CD14-positive monocyte (primary cell): ENCODE data around the gene SPTBN4. TPM values are rescaled to one million over a fixed set of nuclear protein-coding genes. Genes with fewer than 3 reads are reported as not detected.

Source experiments
- DNase-seq, 3 donors: peaks; one replicate each; pipeline ENCODE4 v3.0.0-alpha.2; 2011 to 2022
- H2AFZ ChIP-seq: 2 replicates; pipeline ENCODE4 v1.6.0; 2012; ENCODE audit warnings: mild to moderate bottlenecking, low read depth, low read length, inconsistent platforms; ENCODE audit not compliant: insufficient read depth, poor library complexity, severe bottlenecking
- H3K27ac ChIP-seq, 2 donors: 1 replicate in 1 of 2; 2 replicates in 1 of 2; pipeline ENCODE4 v1.5.1; 2012 to 2013; ENCODE audit warnings: low read length in 2 of 2, control low read depth in 1 of 2, inconsistent platforms in 1 of 2, low read depth in 1 of 2, mild to moderate bottlenecking in 1 of 2
- H3K27me3 ChIP-seq, 2 donors: one replicate each; pipeline versions ENCODE4 v1.6.0 to v1.6.1; 2011 to 2013; ENCODE audit warnings: low read length in 2 of 2; ENCODE audit not compliant: control insufficient read depth in 2 of 2, insufficient read depth in 2 of 2
- H3K36me3 ChIP-seq, 2 donors: replicated peaks in 1 of 2; 1 replicate in 1 of 2; 2 replicates in 1 of 2; pipeline versions ENCODE4 v1.5.1 to v1.6.1; 2012 to 2013; ENCODE audit warnings: low read length in 2 of 2, control low read depth in 1 of 2, inconsistent platforms in 1 of 2, mild to moderate bottlenecking in 1 of 2; ENCODE audit not compliant: insufficient read depth in 2 of 2, control insufficient read depth in 1 of 2
- H3K4me1 ChIP-seq, 2 donors: 1 replicate in 1 of 2; 2 replicates in 1 of 2; pipeline versions ENCODE4 v1.5.1 to v1.6.1; 2012 to 2013; ENCODE audit warnings: low read length in 2 of 2, control low read depth in 1 of 2, inconsistent platforms in 1 of 2, mild to moderate bottlenecking in 1 of 2, moderate library complexity in 1 of 2; ENCODE audit not compliant: insufficient read depth in 2 of 2, control insufficient read depth in 1 of 2
- H3K4me2 ChIP-seq: replicated peaks from 2 replicates; pipeline ENCODE3; 2012; ENCODE audit warnings: low read length, moderate library complexity, mild to moderate bottlenecking; ENCODE audit not compliant: poor library complexity, severe bottlenecking; ENCODE audit errors: extremely low read depth
- H3K4me3 ChIP-seq, 3 experiments: fragments of 200-600 bp in 1 of 3; sonication (generic) in 1 of 3; replicated peaks in 1 of 3; 1 replicate in 2 of 3; 2 replicates in 1 of 3; pipeline ENCODE4 v1.5.1; 2011 to 2013; ENCODE audit warnings: low read length in 3 of 3, mild to moderate bottlenecking in 3 of 3, control low read depth in 2 of 3, low read depth in 2 of 3, inconsistent platforms in 1 of 3, moderate library complexity in 1 of 3
- H3K79me2 ChIP-seq: 2 replicates; pipeline ENCODE4 v1.6.0; 2012; ENCODE audit warnings: mild to moderate bottlenecking, control low read depth, inconsistent platforms, low read length, moderate library complexity; ENCODE audit not compliant: insufficient read depth
- H3K9ac ChIP-seq: 2 replicates; pipeline ENCODE4 v1.6.0; 2017; ENCODE audit warnings: low read length, mild to moderate bottlenecking; ENCODE audit not compliant: insufficient read depth, poor library complexity, severe bottlenecking
- H3K9me3 ChIP-seq, 2 donors: replicated peaks in 1 of 2; 1 replicate in 1 of 2; 2 replicates in 1 of 2; pipeline versions ENCODE4 v1.5.1 to v1.6.1; 2012 to 2013; ENCODE audit warnings: low read length in 2 of 2, control low read depth in 1 of 2; ENCODE audit not compliant: control insufficient read depth in 1 of 2, insufficient read depth in 1 of 2
- H4K20me1 ChIP-seq: 2 replicates; pipeline ENCODE4 v1.6.0; 2012; ENCODE audit warnings: mild to moderate bottlenecking, low read length, control low read depth, moderate library complexity; ENCODE audit not compliant: insufficient read depth
- H3K27ac Mint-ChIP-seq, 7 donors: one replicate each; pipeline ENCODE4 v1.8.0; 2020; ENCODE audit warnings: mild to moderate bottlenecking in 7 of 7, mixed read lengths in 7 of 7, moderate library complexity in 6 of 7, inconsistent platforms in 2 of 7
- H3K27me3 Mint-ChIP-seq, 3 donors: one replicate each; pipeline ENCODE4 v1.8.0; 2021 to 2022; ENCODE audit warnings: low read depth in 3 of 3, mild to moderate bottlenecking in 3 of 3, mixed read lengths in 3 of 3, moderate library complexity in 3 of 3, inconsistent platforms in 1 of 3
- H3K36me3 Mint-ChIP-seq, 2 donors: one replicate each; pipeline ENCODE4 v1.8.0; 2020; ENCODE audit warnings: mixed read lengths in 2 of 2, inconsistent platforms in 1 of 2, mild to moderate bottlenecking in 1 of 2
- H3K4me1 Mint-ChIP-seq: one replicate; pipeline ENCODE4 v1.8.0; 2020; ENCODE audit warnings: mild to moderate bottlenecking, mixed read lengths
- H3K4me3 Mint-ChIP-seq, 2 donors: one replicate each; pipeline ENCODE4 v1.8.0; 2020; ENCODE audit warnings: mild to moderate bottlenecking in 2 of 2, mixed read lengths in 2 of 2, moderate library complexity in 1 of 2
- H3K9me3 Mint-ChIP-seq, 7 donors: one replicate each; pipeline ENCODE4 v1.8.0; 2020 to 2022; ENCODE audit warnings: mixed read lengths in 7 of 7, mild to moderate bottlenecking in 6 of 7, moderate library complexity in 6 of 7, inconsistent platforms in 2 of 7
- CTCF ChIP-seq: fragments of 200-600 bp; IDR thresholded peaks from one replicate; pipeline ENCODE4 v1.8.0; 2022; ENCODE audit warnings: antibody characterized with exemption, mild to moderate bottlenecking
- WGBS: methylation state at CpG from one replicate; pipeline ENCODE4 v1.1.5; 2013; ENCODE audit warnings: missing lambda C conversion rate; ENCODE audit not compliant: insufficient coverage; 5-methylcytosine and 5-hydroxymethylcytosine counted together
- intact Hi-C, 2 donors: fragments of 100-400 bp; cut with micrococcal nuclease; formaldehyde crosslinking; loops; one replicate each; pipeline versions ENCODE4 v1.15.0 to v1.15.1; 2023
- polyA plus RNA-seq, 3 donors: library from polyadenylated mRNA; depleted of rRNA in 1 of 3; unstranded in 2 of 3; stranded (reverse) in 1 of 3; fragments of 300-500 nt in 2 of 3; fragments of >200 nt in 1 of 3; fragmentation: Illumina TruSeq in 2 of 3; gene quantifications; 1 replicate in 2 of 3; 2 replicates in 1 of 3; pipeline ENCODE4 v1.2.3, GENCODE V29; 2012 to 2021

SPTBN4 gene
- polyA plus RNA-seq, 3 donors, result 0.07 TPM; not detected in 2

DNA sequence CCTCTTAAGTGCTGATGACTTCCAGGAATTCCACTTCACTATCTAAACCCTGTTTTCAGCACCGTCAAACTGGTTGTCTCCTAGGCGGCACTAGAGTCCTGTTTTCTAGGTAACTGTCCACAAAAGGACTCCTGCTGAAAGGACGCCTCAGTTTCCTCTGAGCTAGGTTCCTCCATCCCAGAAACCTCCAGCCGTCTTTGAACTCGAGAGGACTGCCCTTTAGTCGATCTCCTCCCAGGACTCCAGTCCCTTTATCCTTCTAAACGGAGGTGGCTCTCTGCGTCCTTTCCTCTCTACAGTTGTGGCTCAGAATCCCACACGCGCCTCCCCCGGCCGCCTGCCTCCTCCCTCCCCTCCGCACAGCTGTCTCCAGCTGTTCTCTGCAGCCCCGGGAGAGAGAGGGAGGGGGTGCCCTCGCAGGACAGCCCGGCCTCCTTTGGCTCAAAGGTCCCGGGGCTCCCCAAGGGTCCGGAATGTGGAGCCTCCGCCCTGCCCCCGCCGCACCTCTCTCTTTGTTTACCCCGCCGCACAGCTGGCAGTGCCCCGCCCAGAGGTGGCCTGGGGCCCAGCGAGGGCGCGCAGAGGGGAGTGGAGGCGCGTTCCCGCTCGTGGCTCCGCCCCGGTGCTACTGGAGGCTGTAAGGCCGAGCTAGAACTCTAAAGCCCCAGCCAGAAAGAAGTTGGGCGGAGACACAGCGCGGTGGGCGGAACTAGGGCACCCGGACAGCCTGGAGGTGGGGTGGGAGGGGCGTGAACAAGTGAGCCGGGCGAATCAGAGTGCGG, 136.8 kb downstream of the SPTBN4 start:
- Mint-ChIP-seq H3K9me3 (peaks cover 3 to 34% (median 23%) of the 10 kb centered on the region in 7 donors), H3K4me3 (peak overlapping the region; percentile 73 to 91), H3K27ac (peak overlapping the region in 3 of 7 donors; percentile 34 to 54 (median 46)), H3K27me3 (peaks cover 78 to 98% (median 94%) of the 10 kb centered on the region in 3 donors), H3K4me1 (peaks cover 66% of the 10 kb centered on the region), H3K36me3 (peaks cover 10 to 24% of the 10 kb centered on the region in 2 donors)
- peaks cover 0 to 21% of the 10 kb centered on the region in 2 donors for H3K9me3 ChIP-seq
- H3K9ac ChIP-seq, result no peak overlapping the region
- no peaks in the 10 kb centered on the region for H3K36me3 ChIP-seq
- H3K27me3 ChIP-seq, result peaks cover 43 to 92% of the 10 kb centered on the region in 2 donors
- peak overlapping the region in 2 of 3 experiments; percentile 34 to 73 for H3K4me3 ChIP-seq
- peak overlapping the region; percentile 93 for H3K4me2 ChIP-seq
- H2AFZ ChIP-seq, result peak overlapping the region; percentile 81
- H4K20me1 ChIP-seq, result peaks cover 8% of the 10 kb centered on the region
- DNase-seq, result peak; percentile 84 to 92 (median 90)
- no peaks in the 10 kb centered on the region for H3K79me2 ChIP-seq
- WGBS, result 6% methylated on average over 29 of the region's 43 CpGs
- no peak overlapping the region for H3K27ac ChIP-seq
- intact Hi-C loops, result loop anchor here (5.0 to 10.0 kb wide), 3 partner anchors 36 to 299 kb away; no protein-coding TSS in a partner anchor
- no peak for TF ChIP-seq CTCF
- H3K4me1 ChIP-seq, result peaks cover 49 to 73% of the 10 kb centered on the region in 2 donors

- Mint-ChIP-seq H3K27me3 (peaks cover 76 to 97% (median 90%) of the 10 kb centered on the region in 3 donors), H3K9me3 (peaks cover 3 to 34% (median 22%) of the 10 kb centered on the region in 7 donors), H3K27ac (peak overlapping the region in 3 of 7 donors; percentile 34 to 57 (median 46)), H3K4me3 (peak overlapping the region; percentile 73 to 91), H3K4me1 (peaks cover 66% of the 10 kb centered on the region), H3K36me3 (peaks cover 10 to 22% of the 10 kb centered on the region in 2 donors)
- Histone ChIP-seq H3K27ac (no peak overlapping the region), H3K36me3 (no peaks in the 10 kb centered on the region), H3K9ac (no peak overlapping the region), H2AFZ (peak overlapping the region; percentile 81), H4K20me1 (peaks cover 8% of the 10 kb centered on the region), H3K27me3 (peaks cover 38 to 91% of the 10 kb centered on the region in 2 donors), H3K4me1 (peaks cover 51 to 70% of the 10 kb centered on the region in 2 donors), H3K79me2 (no peaks in the 10 kb centered on the region), H3K4me2 (peak overlapping the region; percentile 93), H3K4me3 (peak overlapping the region in 1 of 3 experiments; percentile 73), H3K9me3 (peaks cover 0 to 16% of the 10 kb centered on the region in 2 donors)
- no peak for DNase-seq
- TF ChIP-seq CTCF, result no peak
- 7% methylated on average over 18 of the region's 18 CpGs for WGBS
- intact Hi-C loops, result loop anchor here (5.0 to 10.0 kb wide), 3 partner anchors 37 to 299 kb away; no protein-coding TSS in a partner anchor
These were observed 137.4 kb downstream of the SPTBN4 start for GRCh38 chr19:40604171-40604646.
